HEK293T (cell line): ENCODE data around the gene TGFBR3.

Experiments
- ARNT ChIP-seq: fragments of 450-650 bp; IDR thresholded peaks from 2 replicates; pipeline ENCODE4 v1.6.1; 2017; ENCODE audit warnings: mild to moderate bottlenecking
- BHLHE40 ChIP-seq: fragments of 450-650 bp; IDR thresholded peaks from 2 replicates; pipeline ENCODE4 v1.6.1; 2016; ENCODE audit warnings: mild to moderate bottlenecking, moderate library complexity, borderline replicate concordance
- FOXA1 ChIP-seq: fragments of 450-650 bp; IDR thresholded peaks from 2 replicates; pipeline ENCODE4 v1.6.1; 2016; ENCODE audit warnings: mild to moderate bottlenecking
- FOXM1 ChIP-seq: fragments of 450-650 bp; IDR thresholded peaks from 2 replicates; pipeline ENCODE4 v1.6.1; 2017; ENCODE audit warnings: mild to moderate bottlenecking, borderline replicate concordance
- SP1 ChIP-seq: fragments of 450-650 bp; IDR thresholded peaks from 2 replicates; pipeline ENCODE4 v1.6.1; 2017
- SUZ12 ChIP-seq: fragments of 450-650 bp; IDR thresholded peaks from 2 replicates; pipeline ENCODE4 v1.6.1; 2016; ENCODE audit warnings: mild to moderate bottlenecking

- no peak for TF ChIP-seq ARNT
- TF ChIP-seq SP1: no peak
- TF ChIP-seq SUZ12: no peak
- TF ChIP-seq FOXA1: no peak
- no peak for TF ChIP-seq BHLHE40
- no peak for TF ChIP-seq FOXM1
Measured at GRCh38 chr1:91733108-91733710, 152.7 kb downstream of the TGFBR3 start.
